ENCODE data around the gene ZSCAN31. TPM values are rescaled to one million over a fixed set of nuclear protein-coding genes. Genes with fewer than 3 reads are reported as not detected.
A peak's percentile ranks its signal among the peaks of the same experiment; 100 is the strongest.

ZSCAN31 gene
- total and polyA plus RNA-seq, 9 donors: 12.1 to 40.1 (median 21.4) TPM

GRCh38 chr6:28355743-28356665, 20.1 kb upstream of the ZSCAN31 start:
- Histone ChIP-seq H3K4me3 (peak overlapping the region; percentile 56), H3K36me3 (no peaks in the 10 kb centered on the region), H3K9me3 (no peaks in the 10 kb centered on the region), H3K4me1 (ENCODE audit: insufficient read depth) (peaks cover 4% of the 10 kb centered on the region), H3K27ac (peak overlapping the region; percentile 26 to 75), H3K27me3 (no peaks in the 10 kb centered on the region)
- DNase-seq: peak; percentile 70 to 80 (median 72)
- WGBS, 3 donors: 0 to 1% (median 1%) methylated on average over 19 of the region's 19 CpGs
- peak; percentile 73 to 82 (median 80) for TF ChIP-seq CTCF (IDR thresholded peaks at IDR 0.05)
- TF ChIP-seq POLR2A (IDR thresholded peaks at IDR 0.05): no peak
- intact Hi-C loops (cut with DNase I): loop anchor here (5.0 to 10.0 kb wide), 5 partner anchors 91 to 461 kb away; partner anchors contain the start of genes NKAPL (in 2 of the 4), ZKSCAN4 (in 2 of the 4), ZSCAN26 (in 1 of the 4) and ZSCAN9 (in 1 of the 4)

- TF ChIP-seq CTCF (IDR thresholded peaks at IDR 0.05): no peak
- TF ChIP-seq EP300 (IDR thresholded peaks at IDR 0.05): no peak
- TF ChIP-seq POLR2A (IDR thresholded peaks at IDR 0.05): no peak
- Histone ChIP-seq H3K27me3 (no peaks in the 10 kb centered on the region), H3K27ac (peak overlapping the region in 1 of 2 donors; percentile 83), H3K9me3 (no peaks in the 10 kb centered on the region), H3K4me3 (no peak overlapping the region), H3K36me3 (no peaks in the 10 kb centered on the region), H3K4me1 (ENCODE audit: insufficient read depth) (peaks cover 7% of the 10 kb centered on the region)
- WGBS, 3 donors: 82 to 86% (median 85%) methylated on average over 10 of the region's 10 CpGs
- intact Hi-C loops (cut with DNase I): loop anchor here (5.0 to 10.0 kb wide), 5 partner anchors 90 to 460 kb away; partner anchors contain the start of genes NKAPL (in 2 of the 4), ZKSCAN4 (in 2 of the 4), ZSCAN26 (in 1 of the 4) and ZSCAN9 (in 1 of the 4)
- DNase-seq: peak in 1 of 5 donors; percentile 19
Measured at GRCh38 chr6:28354688-28355554, 19.0 kb upstream of the ZSCAN31 start.

- DNase-seq: peak; percentile 68 to 80 (median 73)
- TF ChIP-seq POLR2A (IDR thresholded peaks at IDR 0.05) (no peak), EP300 (IDR thresholded peaks at IDR 0.05) (no peak), CTCF (IDR thresholded peaks at IDR 0.05) (no peak)
- Histone ChIP-seq H3K4me3 (peak overlapping the region; percentile 35), H3K27ac (peak overlapping the region; percentile 27 to 83), H3K4me1 (ENCODE audit: insufficient read depth) (peaks cover 7% of the 10 kb centered on the region), H3K27me3 (no peaks in the 10 kb centered on the region), H3K9me3 (no peaks in the 10 kb centered on the region), H3K36me3 (no peaks in the 10 kb centered on the region)
- intact Hi-C loops (cut with DNase I): loop anchor here (10.0 kb wide), 4 partner anchors 89 to 459 kb away; partner anchors contain the start of genes NKAPL (in 2 of the 4), ZKSCAN4 (in 2 of the 4) and ZSCAN26 (in 1 of the 4)
- WGBS, 3 donors: 54 to 59% (median 55%) methylated on average over 11 of the region's 11 CpGs
Measured at GRCh38 chr6:28353981-28354676, 18.2 kb upstream of the ZSCAN31 start.

All from ovary (tissue), 9 donors.